Fibroblast of the conjunctiva (primary cell): ENCODE measurements around the gene CRHR2.

ENCODE experiments used
- DNase-seq: peaks from one replicate; pipeline ENCODE4 v3.0.0-alpha.2; 2010; ENCODE audit warnings: low read depth

Gene CRHR2

GRCh38 chr7:30618080-30618676, 64.1 kb downstream of the CRHR2 start:
- DNase-seq, result no peak

GRCh38 chr7:30617359-30617758, 64.9 kb downstream of the CRHR2 start:
- no peak for DNase-seq

GRCh38 chr7:30616318-30616717, 65.9 kb downstream of the CRHR2 start:
- DNase-seq, result no peak

GRCh38 chr7:30613366-30614325, 68.6 kb downstream of the CRHR2 start:
- no peak for DNase-seq

- no peak for DNase-seq
Measured at GRCh38 chr7:30612658-30613265, 69.5 kb downstream of the CRHR2 start.

GRCh38 chr7:30605832-30606231, 76.4 kb downstream of the CRHR2 start:
- DNase-seq, result no peak

- no peak for DNase-seq
Measured at GRCh38 chr7:30604901-30605300, 77.4 kb downstream of the CRHR2 start.
